Measurements from ENCODE around the gene DNAJC15. TPM values are rescaled to one million over a fixed set of nuclear protein-coding genes. Genes with fewer than 3 reads are reported as not detected.

Gene DNAJC15
- total and polyA plus RNA-seq, 2 of the 4 experiments (the other 2 are of a cell fraction), result 7.0 to 22.0 TPM

DNA sequence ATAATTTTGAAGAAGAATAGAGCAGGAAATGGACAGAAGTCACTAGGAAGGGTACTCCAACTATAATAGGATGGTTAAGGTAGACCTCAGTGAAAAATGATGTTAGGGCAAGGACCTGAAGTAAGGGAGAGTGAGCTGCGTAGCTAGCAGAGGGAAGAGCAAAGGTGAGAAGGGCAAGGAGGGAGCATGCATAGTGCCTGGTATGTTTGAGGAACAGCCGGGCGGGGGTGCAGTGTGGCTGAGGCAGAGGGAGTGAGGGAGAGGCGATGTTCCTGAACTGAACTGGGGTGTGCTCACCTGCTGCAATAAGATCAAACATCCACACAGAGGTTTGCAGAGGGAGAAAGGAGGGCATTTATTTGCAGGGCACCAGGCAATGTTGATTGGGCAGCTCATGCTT, 110.4 kb downstream of the DNAJC15 start:
- H3K4me1 ChIP-seq (ENCODE audit: control insufficient read depth, insufficient read depth, low read length), result no peaks in the 10 kb centered on the region
- BruUV-seq (replicated peaks), result no TSS peak
- H3K27ac ChIP-seq (ENCODE audit: insufficient read depth, low read length), result no peak overlapping the region
- dilution Hi-C loops (cut with HindIII; ENCODE audit: low sequenced_read_pairs, unreplicated experiment) (no loop called here), intact Hi-C loops (cut with micrococcal nuclease) (no loop called here), in situ Hi-C loops (cut with MboI; ENCODE audit: low sequenced_read_pairs) (no loop called here)
- H4K20me1 ChIP-seq (ENCODE audit: insufficient read depth, low read length), result no peaks in the 10 kb centered on the region
- POLR2A ChIA-PET (ENCODE audit: unreplicated experiment), result no interaction called here
- no peaks in the 10 kb centered on the region for H3K79me1 ChIP-seq (ENCODE audit: low read depth in 1 of 2, low read length in 2 of 2)
- H3K14ac ChIP-seq (replicated peaks; ENCODE audit: low read depth, low read length), result no peak overlapping the region
- H3K56ac ChIP-seq (ENCODE audit: extremely low read depth, insufficient read depth, low read length), result no peak overlapping the region
- H4K5ac ChIP-seq (ENCODE audit: low read depth, low read length), result no peak overlapping the region
- no peaks in the 10 kb centered on the region for H3K9me3 ChIP-seq (ENCODE audit: control insufficient read depth, insufficient read depth, low read length)
- H4K8ac ChIP-seq (ENCODE audit: low read depth in 2 of 2, low read length in 2 of 2), result no peak overlapping the region
- H2AK9ac ChIP-seq (replicated peaks; ENCODE audit: low read depth, low read length, poor library complexity), result no peak overlapping the region
- H3K9me1 ChIP-seq (ENCODE audit: insufficient read depth, low read length), result peaks cover 5% of the 10 kb centered on the region; the same call in 1 of the 2 replicates
- DNase-seq (no peak), ATAC-seq (ENCODE audit: low read depth) (no peak)
- no peak overlapping the region for H2BK15ac ChIP-seq (ENCODE audit: low read depth, low read length)
- H4K91ac ChIP-seq (ENCODE audit: insufficient read depth, low read depth, low read length), result no peak overlapping the region
- H2BK5ac ChIP-seq (ENCODE audit: low read depth, low read length, poor library complexity, severe bottlenecking), result no peak overlapping the region
- no peak overlapping the region for H3K23ac ChIP-seq (ENCODE audit: low read depth, low read length)
- H3K27me3 ChIP-seq (ENCODE audit: control insufficient read depth, insufficient read depth, low read length), result peaks cover 16% of the 10 kb centered on the region
- no peak overlapping the region for H3K18ac ChIP-seq (ENCODE audit: low read depth, low read length)
- no peak overlapping the region for H3K4me3 ChIP-seq (ENCODE audit: insufficient read depth, low read depth, low read length)
- no peaks in the 10 kb centered on the region for H3K36me3 ChIP-seq (ENCODE audit: control insufficient read depth, insufficient read depth, low read length)
- no peak overlapping the region for H3K4ac ChIP-seq (ENCODE audit: low read depth, low read length)
- WGBS, 2 experiments (ENCODE audit: extremely low coverage in 2 of 2, insufficient read length in 1 of 2), result no CpG with 5 or more reads among the region's 4 CpGs
- no peak overlapping the region for H2AFZ ChIP-seq (replicated peaks; ENCODE audit: low read length, poor library complexity)
- H3K4me2 ChIP-seq (ENCODE audit: low read depth, low read length), result no peak overlapping the region
- CTCF ChIA-PET, result no interaction called here
- H3K9ac ChIP-seq (ENCODE audit: low read depth, low read length), result no peak overlapping the region
- TF ChIP-seq CHD1 (IDR thresholded peaks at IDR 0.05; ENCODE audit: low read depth, low read length), result no peak
- no peak for TF ChIP-seq BHLHE40 (IDR thresholded peaks at IDR 0.05; ENCODE audit: low read depth, low read length)
- no peak for TF ChIP-seq MAZ (IDR thresholded peaks at IDR 0.05; ENCODE audit: borderline replicate concordance, low read depth, low read length)
- no peak for TF ChIP-seq SMC3 (IDR thresholded peaks at IDR 0.05; ENCODE audit: low read depth, low read length)
- TF ChIP-seq RCOR1 (IDR thresholded peaks at IDR 0.05; ENCODE audit: insufficient replicate concordance, low read length), result no peak
- no peak for TF ChIP-seq MXI1 (IDR thresholded peaks at IDR 0.05; ENCODE audit: borderline replicate concordance, low read depth, low read length)
- TF ChIP-seq, protein P1, sequence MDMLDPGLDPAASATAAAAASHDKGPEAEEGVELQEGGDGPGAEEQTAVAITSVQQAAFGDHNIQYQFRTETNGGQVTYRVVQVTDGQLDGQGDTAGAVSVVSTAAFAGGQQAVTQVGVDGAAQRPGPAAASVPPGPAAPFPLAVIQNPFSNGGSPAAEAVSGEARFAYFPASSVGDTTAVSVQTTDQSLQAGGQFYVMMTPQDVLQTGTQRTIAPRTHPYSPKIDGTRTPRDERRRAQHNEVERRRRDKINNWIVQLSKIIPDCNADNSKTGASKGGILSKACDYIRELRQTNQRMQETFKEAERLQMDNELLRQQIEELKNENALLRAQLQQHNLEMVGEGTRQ (IDR thresholded peaks at IDR 0.05; ENCODE audit: low read depth, low read length), result no peak
- TF ChIP-seq MAFK (IDR thresholded peaks at IDR 0.05; ENCODE audit: low read depth, low read length), result no peak
- TF ChIP-seq CEBPB (IDR thresholded peaks at IDR 0.05; ENCODE audit: low read depth, low read length), result no peak
- no peak for TF ChIP-seq FOS (IDR thresholded peaks at IDR 0.05; ENCODE audit: low read depth, low read length)
- TF ChIP-seq, protein P2, sequence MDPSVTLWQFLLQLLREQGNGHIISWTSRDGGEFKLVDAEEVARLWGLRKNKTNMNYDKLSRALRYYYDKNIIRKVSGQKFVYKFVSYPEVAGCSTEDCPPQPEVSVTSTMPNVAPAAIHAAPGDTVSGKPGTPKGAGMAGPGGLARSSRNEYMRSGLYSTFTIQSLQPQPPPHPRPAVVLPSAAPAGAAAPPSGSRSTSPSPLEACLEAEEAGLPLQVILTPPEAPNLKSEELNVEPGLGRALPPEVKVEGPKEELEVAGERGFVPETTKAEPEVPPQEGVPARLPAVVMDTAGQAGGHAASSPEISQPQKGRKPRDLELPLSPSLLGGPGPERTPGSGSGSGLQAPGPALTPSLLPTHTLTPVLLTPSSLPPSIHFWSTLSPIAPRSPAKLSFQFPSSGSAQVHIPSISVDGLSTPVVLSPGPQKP (IDR thresholded peaks at IDR 0.05; ENCODE audit: borderline replicate concordance, low read depth, low read length), result no peak
- no peak for TF ChIP-seq RFX5 (IDR thresholded peaks at IDR 0.05; ENCODE audit: low read depth, low read length)
- TF ChIP-seq RAD21 (IDR thresholded peaks at IDR 0.05; ENCODE audit: low read length), result no peak
- H2AK5ac ChIP-seq (ENCODE audit: low read depth, low read length), result no peak overlapping the region
- no peak overlapping the region for H2BK120ac ChIP-seq (ENCODE audit: low read depth, low read length)
- H2BK20ac ChIP-seq (ENCODE audit: low read depth, low read length), result no peak overlapping the region
